Stimulated activated CD8-positive, alpha-beta memory T cell treated with anti-CD3 and anti-CD28 coated beads, Interleukin-12 subunit alpha, Interleukin-12 subunit beta, amount 100 ng/mL, for 24 hours (primary cell): ENCODE results near the gene RING1.
A peak's percentile ranks its signal among the peaks of the same experiment; 100 is the strongest.

Experiments used
- DNase-seq: peaks from one replicate; pipeline ENCODE4 v3.0.0-alpha.2; 2020; ENCODE audit errors: extremely low read depth

Gene RING1

GRCh38 chr6:33208091-33208967 lies at the start of gene RING1:
RING1 (plus strand) TSS chr6:33208500; CDS start chr6:33208823, 323 bp downstream.
- peak; percentile 67 for DNase-seq

- DNase-seq: no peak
Observed at GRCh38 chr6:33160096-33160495, 48.2 kb upstream of the RING1 start.

- no peak for DNase-seq
Observed at GRCh38 chr6:33160728-33161344, 47.5 kb upstream of the RING1 start.

GRCh38 chr6:33161354-33162331 lies 46.7 kb upstream of the RING1 start:
- DNase-seq: peak; percentile 46

- no peak for DNase-seq
Observed at GRCh38 chr6:33163540-33163939, 44.8 kb upstream of the RING1 start.

- no peak for DNase-seq
Observed at GRCh38 chr6:33164176-33164575, 44.1 kb upstream of the RING1 start.

GRCh38 chr6:33164665-33165373 lies 43.5 kb upstream of the RING1 start:
- no peak for DNase-seq

GRCh38 chr6:33165581-33166258 lies 42.6 kb upstream of the RING1 start:
- no peak for DNase-seq

GRCh38 chr6:33166363-33166762 lies 41.9 kb upstream of the RING1 start:
- DNase-seq: no peak

- no peak for DNase-seq
Observed at GRCh38 chr6:33166811-33167210, 41.5 kb upstream of the RING1 start.

GRCh38 chr6:33167374-33168283 lies 40.7 kb upstream of the RING1 start:
- no peak for DNase-seq

- DNase-seq: no peak
Observed at GRCh38 chr6:33168284-33168601, 40.1 kb upstream of the RING1 start.

- no peak for DNase-seq
Observed at GRCh38 chr6:33168639-33169038, 39.7 kb upstream of the RING1 start.

- DNase-seq: no peak
Observed at GRCh38 chr6:33169291-33170175, 38.8 kb upstream of the RING1 start.

GRCh38 chr6:33170176-33171015 lies 37.9 kb upstream of the RING1 start:
- no peak for DNase-seq

- DNase-seq: no peak
Observed at GRCh38 chr6:33171016-33171879, 37.1 kb upstream of the RING1 start.
